B cell (primary cell): ENCODE measurements around the gene IGSF9B. TPM values are rescaled to one million over a fixed set of nuclear protein-coding genes. Genes with fewer than 3 reads are reported as not detected.
A peak's percentile ranks its signal among the peaks of the same experiment; 100 is the strongest.

Source experiments
- ATAC-seq: fragments of 200-7000 bp; cut with Tn5 transposase; one replicate; pipeline ENCODE4 v1.10.0; 2021; ENCODE audit warnings: low read depth, mild to moderate bottlenecking, moderate number of reproducible peaks, moderate library complexity
- CTCF ChIA-PET: fragments of 350-600 bp; sonication (Branson Sonifier 250); formaldehyde crosslinking; loops from one replicate; lab custom pipeline; 2021; ENCODE audit warnings: antibody characterized with exemption, inconsistent platforms; lab: Charles Lee
- POLR2A ChIA-PET: fragments of 350-600 bp; sonication (Branson Sonifier 250); formaldehyde crosslinking; loops from one replicate; lab custom pipeline; 2021; ENCODE audit warnings: antibody characterized with exemption; lab: Charles Lee
- DNase-seq: peaks from one replicate; pipeline ENCODE4 v3.0.0; 2013
- H2AFZ ChIP-seq: 2 replicates; pipeline ENCODE4 v1.6.1; 2012; ENCODE audit warnings: mild to moderate bottlenecking, low read depth, low read length; ENCODE audit not compliant: insufficient read depth, poor library complexity, severe bottlenecking
- H3K27ac ChIP-seq, 2 donors: 1 replicate in 1 of 2; 2 replicates in 1 of 2; pipeline ENCODE4 v1.5.1; 2012 to 2013; ENCODE audit warnings: low read length in 2 of 2, mild to moderate bottlenecking in 2 of 2, moderate library complexity in 1 of 2
- H3K27me3 ChIP-seq, 4 experiments: fragments of 200-600 bp in 1 of 4; sonication (generic) in 1 of 4; replicated peaks in 1 of 4; 1 replicate in 2 of 4; 2 replicates in 2 of 4; pipeline versions ENCODE4 v1.6.1 to v1.7.0; 2013 to 2016; ENCODE audit warnings: low read length in 3 of 4, mild to moderate bottlenecking in 2 of 4, mixed read lengths in 1 of 4, moderate library complexity in 1 of 4; ENCODE audit not compliant: insufficient read depth in 4 of 4, control insufficient read depth in 3 of 4; ENCODE audit errors: control extremely low read depth in 1 of 4
- H3K36me3 ChIP-seq, 2 experiments: replicated peaks in 1 of 2; 1 replicate in 1 of 2; 2 replicates in 1 of 2; pipeline versions ENCODE4 v1.6.1 to v1.7.1; 2013; ENCODE audit warnings: low read length in 1 of 2; ENCODE audit not compliant: insufficient read depth in 2 of 2, control insufficient read depth in 1 of 2; ENCODE audit errors: control extremely low read depth in 1 of 2, extremely low read depth in 1 of 2
- H3K4me1 ChIP-seq, 2 donors: fragments of 200-600 bp in 1 of 2; sonication (generic) in 1 of 2; 1 replicate in 1 of 2; 2 replicates in 1 of 2; pipeline versions ENCODE4 v1.5.1 to v1.6.1; 2013 to 2017; ENCODE audit warnings: low read length in 2 of 2; ENCODE audit not compliant: control insufficient read depth in 2 of 2, insufficient read depth in 2 of 2
- H3K4me2 ChIP-seq: replicated peaks from 2 replicates; pipeline ENCODE3; 2012; ENCODE audit warnings: mild to moderate bottlenecking, low read depth, low read length; ENCODE audit not compliant: poor library complexity, severe bottlenecking
- H3K4me3 ChIP-seq, 5 experiments: fragments of 200-600 bp in 1 of 5; sonication (generic) in 1 of 5; 1 replicate in 3 of 5; 2 replicates in 2 of 5; pipeline versions ENCODE4 v1.5.1 to v1.7.0; 2011 to 2016; ENCODE audit warnings: low read length in 4 of 5, mild to moderate bottlenecking in 4 of 5, low read depth in 2 of 5, control low read depth in 1 of 5, moderate library complexity in 1 of 5; ENCODE audit not compliant: insufficient read depth in 1 of 5; ENCODE audit errors: control extremely low read depth in 1 of 5, extremely low read depth in 1 of 5
- H3K79me2 ChIP-seq: fragments of 200-600 bp; sonication (generic); one replicate; pipeline ENCODE4 v1.6.0; 2016; ENCODE audit warnings: low read length; ENCODE audit not compliant: control insufficient read depth, insufficient read depth
- H3K9ac ChIP-seq: fragments of 200-600 bp; sonication (generic); 2 replicates; pipeline ENCODE4 v1.6.1; 2017; ENCODE audit warnings: mild to moderate bottlenecking, low read length, moderate library complexity
- H3K9me3 ChIP-seq, 3 donors: one replicate each; pipeline versions ENCODE4 v1.6.1 to v1.7.1; 2013; ENCODE audit warnings: low read length in 2 of 3; ENCODE audit not compliant: control insufficient read depth in 2 of 3, insufficient read depth in 1 of 3; ENCODE audit errors: control extremely low read depth in 1 of 3
- H4K20me1 ChIP-seq: 2 replicates; pipeline ENCODE4 v1.6.0; 2012; ENCODE audit warnings: mild to moderate bottlenecking, low read length; ENCODE audit not compliant: insufficient read depth, control insufficient read depth, poor library complexity, severe bottlenecking
- H3K27ac Mint-ChIP-seq: one replicate; pipeline ENCODE4 v1.8.0; 2021; ENCODE audit warnings: mixed read lengths
- H3K27me3 Mint-ChIP-seq: one replicate; pipeline ENCODE4 v1.8.0; 2021; ENCODE audit warnings: mixed read lengths
- H3K4me1 Mint-ChIP-seq: one replicate; pipeline ENCODE4 v1.8.0; 2021; ENCODE audit warnings: mixed read lengths
- H3K4me3 Mint-ChIP-seq: one replicate; pipeline ENCODE4 v1.8.0; 2021; ENCODE audit warnings: mixed read lengths
- H3K9me3 Mint-ChIP-seq: one replicate; pipeline ENCODE4 v1.8.0; 2022; ENCODE audit warnings: mixed read lengths; ENCODE audit not compliant: insufficient read depth
- EZH2 ChIP-seq: IDR thresholded peaks from 2 replicates; pipeline ENCODE4 v1.6.1; 2012; ENCODE audit warnings: borderline replicate concordance, low read depth, mild to moderate bottlenecking, moderate library complexity, low read length; ENCODE audit not compliant: insufficient read depth, poor library complexity, severe bottlenecking
- WGBS: methylation state at CpG from one replicate; pipeline ENCODE4 v1.1.5; 2013; ENCODE audit warnings: missing lambda C conversion rate; ENCODE audit not compliant: insufficient coverage; 5-methylcytosine and 5-hydroxymethylcytosine counted together
- intact Hi-C: fragments of 100-400 bp; cut with micrococcal nuclease; formaldehyde crosslinking; loops from one replicate; pipeline ENCODE4 v1.10.0; 2022
- polyA plus RNA-seq: library from polyadenylated mRNA; depleted of rRNA; stranded (reverse); fragments of >200 nt; gene quantifications from 2 replicates; pipeline ENCODE4 v1.2.3, GENCODE V29; 2012
- total RNA-seq, 2 donors: library from RNA; stranded (reverse); fragments of 120-200 nt in 1 of 2; gene quantifications; 1 replicate in 1 of 2; 2 replicates in 1 of 2; pipeline versions ENCODE4 v1.2.3 to v1.2.4, GENCODE V29; 2013 to 2022
- TF ChIP-seq, protein P1 (sequence below): fragments of 200-600 bp; IDR thresholded peaks from one replicate; pipeline ENCODE4 v1.8.0; 2022; ENCODE audit warnings: antibody characterized with exemption, mild to moderate bottlenecking

The IGSF9B gene
- total and polyA plus RNA-seq, 2 donors (not counting 1 experiment from before 2014, with no cell fraction given): 0.15 to 0.37 TPM

GRCh38 chr11:133957900-133958299, 1.1 kb upstream of the IGSF9B start:
- H3K27ac ChIP-seq: no peak overlapping the region
- 97% methylated on average over 5 of the region's 7 CpGs for WGBS
- no peak overlapping the region for H3K27ac Mint-ChIP-seq
- peaks cover 22% of the 10 kb centered on the region for H3K4me1 Mint-ChIP-seq
- intact Hi-C loops: loop anchor here (2.0 kb wide), 2 partner anchors 63 to 111 kb away; partner anchors contain the start of gene JAM3
- POLR2A ChIA-PET: no interaction called here
- peaks cover 7 to 16% of the 10 kb centered on the region in 2 donors for H3K4me1 ChIP-seq
- CTCF ChIA-PET: interaction anchor here (1.1 kb wide), 1 partner anchor 30 kb away, joined by 3 read pairs; no protein-coding TSS in a partner anchor
- no peaks in the 10 kb centered on the region for H4K20me1 ChIP-seq
- peaks cover 0 to 3% (median 0%) of the 10 kb centered on the region in 3 donors for H3K9me3 ChIP-seq
- no peaks in the 10 kb centered on the region for H3K36me3 ChIP-seq
- no peak for ATAC-seq
- TF ChIP-seq EZH2: no peak
- TF ChIP-seq, protein P1, sequence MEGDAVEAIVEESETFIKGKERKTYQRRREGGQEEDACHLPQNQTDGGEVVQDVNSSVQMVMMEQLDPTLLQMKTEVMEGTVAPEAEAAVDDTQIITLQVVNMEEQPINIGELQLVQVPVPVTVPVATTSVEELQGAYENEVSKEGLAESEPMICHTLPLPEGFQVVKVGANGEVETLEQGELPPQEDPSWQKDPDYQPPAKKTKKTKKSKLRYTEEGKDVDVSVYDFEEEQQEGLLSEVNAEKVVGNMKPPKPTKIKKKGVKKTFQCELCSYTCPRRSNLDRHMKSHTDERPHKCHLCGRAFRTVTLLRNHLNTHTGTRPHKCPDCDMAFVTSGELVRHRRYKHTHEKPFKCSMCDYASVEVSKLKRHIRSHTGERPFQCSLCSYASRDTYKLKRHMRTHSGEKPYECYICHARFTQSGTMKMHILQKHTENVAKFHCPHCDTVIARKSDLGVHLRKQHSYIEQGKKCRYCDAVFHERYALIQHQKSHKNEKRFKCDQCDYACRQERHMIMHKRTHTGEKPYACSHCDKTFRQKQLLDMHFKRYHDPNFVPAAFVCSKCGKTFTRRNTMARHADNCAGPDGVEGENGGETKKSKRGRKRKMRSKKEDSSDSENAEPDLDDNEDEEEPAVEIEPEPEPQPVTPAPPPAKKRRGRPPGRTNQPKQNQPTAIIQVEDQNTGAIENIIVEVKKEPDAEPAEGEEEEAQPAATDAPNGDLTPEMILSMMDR: no peak
- H3K4me3 Mint-ChIP-seq: peak overlapping the region; percentile 85
- no peaks in the 10 kb centered on the region for H3K79me2 ChIP-seq
- peaks cover 0 to 36% (median 20%) of the 10 kb centered on the region in 4 experiments for H3K27me3 ChIP-seq
- H3K4me2 ChIP-seq: no peak overlapping the region
- no peak overlapping the region for H3K9ac ChIP-seq
- no peak for DNase-seq
- no peak overlapping the region for H2AFZ ChIP-seq
- H3K9me3 Mint-ChIP-seq: no peaks in the 10 kb centered on the region
- H3K4me3 ChIP-seq: no peak overlapping the region
- H3K27me3 Mint-ChIP-seq: peaks cover 40% of the 10 kb centered on the region

GRCh38 chr11:133955945-133956421, 785 bp downstream of the IGSF9B start:
- intact Hi-C loops: loop anchor here (2.0 kb wide), 2 partner anchors 61 to 113 kb away; partner anchors contain the start of gene JAM3
- H3K9ac ChIP-seq: no peak overlapping the region
- H3K27ac Mint-ChIP-seq: no peak overlapping the region
- no peaks in the 10 kb centered on the region for H3K79me2 ChIP-seq
- 4% methylated on average over 58 of the region's 58 CpGs for WGBS
- TF ChIP-seq EZH2: no peak
- no peaks in the 10 kb centered on the region for H3K36me3 ChIP-seq
- ChIA-PET POLR2A (no interaction called here), CTCF (no interaction called here)
- peak overlapping the region in 3 of 5 experiments; percentile 33 to 41 (median 36) for H3K4me3 ChIP-seq
- H3K4me2 ChIP-seq: peak overlapping the region; percentile 81
- H3K4me3 Mint-ChIP-seq: no peak overlapping the region
- no peaks in the 10 kb centered on the region for H4K20me1 ChIP-seq
- DNase-seq: peak; percentile 16
- ATAC-seq: no peak
- peaks cover 0 to 3% (median 0%) of the 10 kb centered on the region in 3 donors for H3K9me3 ChIP-seq
- H3K4me1 ChIP-seq: peaks cover 7 to 16% of the 10 kb centered on the region in 2 donors
- H3K9me3 Mint-ChIP-seq: no peaks in the 10 kb centered on the region
- H3K27me3 ChIP-seq: peaks cover 0 to 50% (median 23%) of the 10 kb centered on the region in 4 experiments
- no peak overlapping the region for H3K27ac ChIP-seq
- peak overlapping the region; percentile 42 for H2AFZ ChIP-seq
- H3K27me3 Mint-ChIP-seq: peaks cover 50% of the 10 kb centered on the region
- H3K4me1 Mint-ChIP-seq: peaks cover 22% of the 10 kb centered on the region
